HG03280 (cell line): ENCODE results near the gene ABCA10.

Experiments
- ATAC-seq: cut with Tn5 transposase; IDR thresholded peaks from one replicate; pipeline ENCODE4 v1.9.1; 2021; ENCODE audit warnings: mild to moderate bottlenecking, moderate library complexity; ENCODE audit not compliant: unreplicated experiment

ABCA10 gene

DNA sequence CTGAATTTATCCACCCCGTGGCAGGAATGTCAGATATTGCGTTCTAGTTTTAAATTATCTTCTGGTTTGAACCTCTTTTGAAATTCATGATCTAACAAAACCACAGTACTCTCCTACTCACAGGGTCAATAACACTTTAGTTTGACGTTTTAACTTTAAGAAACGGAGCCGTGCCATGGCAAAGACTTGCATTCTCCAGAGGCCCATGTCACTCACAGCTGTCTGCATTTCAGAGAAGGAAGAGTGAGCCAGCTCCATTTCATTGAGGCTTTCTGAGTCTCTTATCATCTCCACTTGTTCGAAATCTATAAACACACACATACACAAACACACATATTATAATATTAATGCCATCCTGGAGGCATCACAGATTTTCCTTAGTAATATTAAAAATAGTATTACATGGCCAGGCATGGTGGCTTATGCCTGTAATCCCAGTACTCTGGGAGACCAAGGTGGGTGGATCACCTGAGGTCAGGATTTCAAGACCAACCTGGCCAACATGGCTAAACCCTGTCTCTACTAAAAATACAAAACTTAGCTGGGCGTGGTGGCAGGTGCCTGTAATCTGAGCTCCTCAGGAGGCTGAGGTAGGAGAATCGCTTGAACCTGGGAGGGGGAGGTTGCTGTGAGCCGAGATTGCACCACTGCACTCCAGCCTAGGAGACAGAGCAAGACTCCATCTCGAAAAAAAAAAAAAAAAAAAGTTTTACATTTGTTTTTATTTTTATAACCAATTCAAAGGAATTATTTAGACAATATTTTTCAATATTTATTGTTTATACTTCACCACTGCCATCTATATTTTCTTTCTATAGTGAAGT is 122.5 kb downstream of the ABCA10 start:
- no peak for ATAC-seq

DNA sequence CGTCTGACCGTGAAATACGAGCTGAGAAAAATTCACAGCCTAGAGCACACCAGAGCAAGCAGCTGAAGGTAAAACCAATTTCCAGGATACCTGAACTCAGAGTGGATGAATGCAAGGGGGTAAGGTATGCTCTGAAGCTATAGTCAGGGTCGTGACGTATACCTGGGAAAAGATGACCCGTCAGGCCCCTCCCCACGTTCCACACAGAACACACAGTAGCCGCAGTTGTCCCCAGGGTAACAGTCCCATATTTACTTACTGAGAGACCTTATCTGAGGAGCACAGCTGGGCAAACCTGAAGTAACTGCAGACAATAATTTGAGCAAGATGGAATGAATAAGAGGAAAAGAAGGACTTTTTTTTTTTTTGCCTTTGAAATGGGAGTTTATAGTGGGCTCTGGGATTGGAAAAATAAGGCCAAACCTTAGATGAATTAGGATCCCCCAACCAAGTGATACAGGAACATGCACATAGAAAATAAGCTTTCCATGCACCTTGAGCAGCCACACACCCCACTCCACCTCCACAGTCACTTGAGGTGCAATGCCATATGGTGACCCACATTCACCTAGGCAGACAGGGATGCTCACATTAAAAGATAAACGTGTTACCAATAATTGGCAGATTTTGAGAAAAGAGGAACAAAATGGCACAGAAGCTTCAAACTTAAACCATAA is 124.9 kb downstream of the ABCA10 start:
- ATAC-seq, result no peak

DNA sequence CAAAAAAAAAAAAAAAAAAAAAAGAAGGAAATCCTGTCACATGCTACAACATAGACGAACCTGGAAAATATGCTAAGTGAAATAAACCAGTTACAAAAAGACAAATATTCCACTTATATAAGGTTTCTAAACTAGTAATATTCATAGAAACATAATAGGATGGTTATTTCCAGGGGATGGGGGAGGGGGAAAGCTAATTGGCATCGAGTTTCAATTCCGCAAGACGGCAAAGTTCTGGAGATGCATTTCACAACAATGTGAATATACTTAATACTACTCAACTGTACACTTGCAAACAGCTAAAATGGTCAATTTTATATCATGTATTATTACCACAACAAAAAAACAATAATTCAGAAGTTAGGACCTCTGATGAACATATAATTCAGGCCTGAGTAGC is 130.0 kb downstream of the ABCA10 start:
- no peak for ATAC-seq
